Fibroblast of villous mesenchyme (primary cell): ENCODE results near the gene SATB2. TPM values are rescaled to one million over a fixed set of nuclear protein-coding genes. Genes with fewer than 3 reads are reported as not detected.

Source experiments
- DNase-seq: peaks from one replicate; pipeline ENCODE4 v3.0.0-alpha.2; 2010; ENCODE audit warnings: low read depth
- H3K4me3 ChIP-seq: 2 replicates; pipeline ENCODE4 v1.5.1; 2011; ENCODE audit warnings: low read depth, mild to moderate bottlenecking, low read length
- total RNA-seq: library from RNA; depleted of rRNA; stranded (reverse); fragments of >200 nt; gene quantifications from 2 replicates; pipeline ENCODE4 v1.2.3, GENCODE V29; 2012
- TF ChIP-seq, protein P1 (sequence below): IDR thresholded peaks from 2 replicates; pipeline ENCODE4 v1.5.1; 2012; ENCODE audit warnings: low read depth, mild to moderate bottlenecking, low read length; ENCODE audit not compliant: insufficient read depth

SATB2 gene
- total RNA-seq, 1 donor, result 13.0 TPM

DNA sequence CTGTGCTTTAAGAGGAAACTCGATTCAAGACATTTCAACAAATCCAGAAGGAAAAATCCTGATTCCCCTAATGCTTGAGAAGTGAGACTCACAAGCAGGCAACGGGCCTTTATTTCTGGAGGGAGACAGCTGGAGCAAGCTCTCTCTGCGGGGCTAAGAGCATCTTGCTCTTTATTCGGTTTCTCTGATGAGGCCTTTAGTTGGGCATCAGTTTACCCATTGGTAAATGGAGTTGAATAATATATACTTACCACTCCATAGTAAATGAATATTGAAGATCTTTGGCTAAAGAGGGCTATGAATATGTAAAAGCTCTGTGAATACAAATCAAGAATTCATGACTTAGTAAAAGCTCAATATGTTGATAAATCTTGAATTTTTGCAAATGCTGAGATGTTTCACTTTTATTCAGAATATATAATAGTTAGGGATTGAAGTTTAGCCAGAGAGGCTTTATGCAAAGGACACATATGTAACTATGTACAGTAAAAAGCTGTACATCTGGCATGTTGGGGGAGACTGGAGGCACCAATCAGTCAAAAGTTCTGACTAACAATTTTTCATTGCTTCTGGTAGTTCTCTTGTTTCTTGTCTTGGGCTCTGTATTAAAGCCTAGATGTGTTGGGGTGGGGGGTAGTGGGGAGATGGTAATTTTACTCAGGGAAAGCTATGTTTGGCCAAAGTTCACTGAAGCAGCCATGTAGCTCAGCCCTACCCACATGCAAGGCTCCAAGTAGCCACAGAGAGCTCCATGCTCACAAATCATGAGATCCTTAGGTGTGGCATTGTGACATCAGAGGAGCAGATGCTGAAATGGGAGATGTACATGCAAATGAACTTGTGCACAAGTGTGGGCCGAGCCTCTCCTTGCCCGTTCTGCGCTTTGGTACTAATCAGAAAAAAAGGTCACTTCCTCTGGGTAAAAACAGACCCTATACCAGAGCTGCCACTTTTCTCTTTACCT, 200.2 kb downstream of the SATB2 start:
- TF ChIP-seq, protein P1, sequence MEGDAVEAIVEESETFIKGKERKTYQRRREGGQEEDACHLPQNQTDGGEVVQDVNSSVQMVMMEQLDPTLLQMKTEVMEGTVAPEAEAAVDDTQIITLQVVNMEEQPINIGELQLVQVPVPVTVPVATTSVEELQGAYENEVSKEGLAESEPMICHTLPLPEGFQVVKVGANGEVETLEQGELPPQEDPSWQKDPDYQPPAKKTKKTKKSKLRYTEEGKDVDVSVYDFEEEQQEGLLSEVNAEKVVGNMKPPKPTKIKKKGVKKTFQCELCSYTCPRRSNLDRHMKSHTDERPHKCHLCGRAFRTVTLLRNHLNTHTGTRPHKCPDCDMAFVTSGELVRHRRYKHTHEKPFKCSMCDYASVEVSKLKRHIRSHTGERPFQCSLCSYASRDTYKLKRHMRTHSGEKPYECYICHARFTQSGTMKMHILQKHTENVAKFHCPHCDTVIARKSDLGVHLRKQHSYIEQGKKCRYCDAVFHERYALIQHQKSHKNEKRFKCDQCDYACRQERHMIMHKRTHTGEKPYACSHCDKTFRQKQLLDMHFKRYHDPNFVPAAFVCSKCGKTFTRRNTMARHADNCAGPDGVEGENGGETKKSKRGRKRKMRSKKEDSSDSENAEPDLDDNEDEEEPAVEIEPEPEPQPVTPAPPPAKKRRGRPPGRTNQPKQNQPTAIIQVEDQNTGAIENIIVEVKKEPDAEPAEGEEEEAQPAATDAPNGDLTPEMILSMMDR, result no peak
- no peak overlapping the region for H3K4me3 ChIP-seq
- DNase-seq, result no peak

DNA sequence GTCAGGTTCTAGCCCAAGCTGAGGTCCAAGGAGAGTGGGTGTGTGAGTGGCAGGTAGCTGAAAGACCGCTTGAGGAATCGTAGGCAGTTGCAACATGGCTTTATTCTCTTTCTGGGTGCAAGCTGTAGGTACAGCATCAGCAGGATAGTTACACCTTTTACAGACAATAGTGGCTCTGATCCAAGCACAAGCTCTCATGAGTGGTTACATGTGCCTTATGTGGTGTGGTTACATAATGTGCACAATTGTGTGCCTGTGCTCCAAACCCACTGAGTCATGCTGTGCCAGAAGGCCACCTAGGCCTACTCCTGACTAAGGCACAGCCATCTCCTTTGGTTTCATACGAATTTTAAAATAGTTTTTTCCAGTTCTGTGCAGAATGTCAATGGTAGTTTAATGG, 227.6 kb downstream of the SATB2 start:
- TF ChIP-seq, protein P1, result no peak
- no peak for DNase-seq
- no peak overlapping the region for H3K4me3 ChIP-seq

DNA sequence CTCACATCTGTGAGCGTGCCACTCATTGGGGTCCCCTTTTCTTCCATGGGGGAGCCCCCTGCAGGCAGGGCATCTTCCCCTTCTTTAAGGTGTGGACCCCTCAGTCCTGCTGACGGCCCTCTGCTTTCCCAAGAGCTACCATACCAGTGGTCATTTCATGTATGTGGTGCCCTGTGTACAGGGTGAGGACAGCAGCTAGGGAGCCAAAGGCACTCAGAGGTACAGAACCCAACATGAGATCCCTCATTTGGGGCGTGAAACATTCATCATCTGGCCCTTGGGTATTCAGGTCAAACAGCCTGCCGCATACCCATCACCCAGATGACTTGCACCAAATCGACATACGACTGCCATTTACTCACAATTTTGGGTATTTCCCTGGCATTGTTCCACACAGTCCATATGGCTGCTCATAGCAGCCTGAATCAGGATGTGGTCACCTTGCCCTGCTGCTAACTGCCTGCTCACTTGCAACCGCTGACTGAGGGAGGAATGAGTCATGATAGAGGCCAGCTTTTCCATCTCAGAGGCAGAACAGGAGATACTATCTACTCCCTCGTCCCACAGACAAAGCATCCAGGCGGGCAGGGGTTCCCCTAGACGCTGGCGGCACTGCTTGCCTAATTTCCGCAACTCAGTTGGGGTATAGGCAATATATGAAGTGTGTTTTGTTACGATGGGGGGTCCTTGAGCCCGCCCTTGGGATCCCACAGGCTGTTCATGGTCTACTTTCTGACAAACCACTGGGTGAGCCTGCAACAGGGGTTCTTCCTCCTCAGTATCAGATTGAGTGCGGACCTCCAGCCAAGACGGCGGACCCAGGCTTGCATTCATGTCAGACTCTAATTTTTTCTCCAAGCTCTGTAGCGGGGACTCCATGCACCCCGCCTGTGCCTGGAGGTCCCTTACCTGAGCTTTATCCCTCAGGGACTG, 228.6 kb downstream of the SATB2 start:
- DNase-seq, result peak; percentile 64
- TF ChIP-seq, protein P1, result no peak
- H3K4me3 ChIP-seq, result no peak overlapping the region

DNA sequence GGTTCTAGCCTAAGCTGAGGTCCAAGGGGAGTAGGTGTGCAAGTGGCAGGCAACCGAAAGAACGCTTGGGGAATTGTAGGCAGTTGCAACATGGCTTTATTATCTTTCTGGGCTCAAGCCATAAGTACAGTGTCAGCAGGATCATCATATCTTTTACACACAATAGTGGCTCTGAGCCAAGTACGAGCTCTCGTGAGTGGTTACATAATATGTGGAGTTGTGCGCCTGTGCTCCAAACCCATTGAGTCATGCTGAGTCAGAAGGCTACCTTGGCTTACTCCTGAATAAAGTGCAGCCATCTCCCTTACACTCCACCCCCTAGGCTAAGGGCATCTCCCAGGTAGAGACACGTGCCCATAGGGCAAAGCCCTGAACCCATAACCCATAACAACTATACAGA, 233.9 kb downstream of the SATB2 start:
- no peak for DNase-seq
- TF ChIP-seq, protein P1, result no peak
- H3K4me3 ChIP-seq, result no peak overlapping the region

DNA sequence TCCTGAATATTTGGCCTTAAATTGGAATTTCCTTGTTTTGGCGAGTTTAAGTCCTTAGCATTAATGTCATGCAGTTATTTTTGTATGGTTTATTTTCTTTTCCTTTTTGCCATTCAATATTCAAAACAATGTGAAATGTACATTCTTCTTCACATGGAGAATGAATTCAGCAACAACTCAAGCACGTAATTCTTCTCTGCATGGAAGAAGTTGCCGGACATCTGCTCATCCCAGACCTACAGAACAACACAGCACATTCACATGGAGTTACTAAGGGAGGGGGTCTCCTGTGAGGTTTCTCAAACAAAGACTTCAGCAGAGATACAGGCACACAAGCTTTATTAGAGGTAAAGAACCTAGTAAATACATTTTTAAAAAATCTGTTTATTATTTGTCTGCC, 236.8 kb downstream of the SATB2 start:
- DNase-seq, result no peak
- no peak overlapping the region for H3K4me3 ChIP-seq
- TF ChIP-seq, protein P1, result no peak

DNA sequence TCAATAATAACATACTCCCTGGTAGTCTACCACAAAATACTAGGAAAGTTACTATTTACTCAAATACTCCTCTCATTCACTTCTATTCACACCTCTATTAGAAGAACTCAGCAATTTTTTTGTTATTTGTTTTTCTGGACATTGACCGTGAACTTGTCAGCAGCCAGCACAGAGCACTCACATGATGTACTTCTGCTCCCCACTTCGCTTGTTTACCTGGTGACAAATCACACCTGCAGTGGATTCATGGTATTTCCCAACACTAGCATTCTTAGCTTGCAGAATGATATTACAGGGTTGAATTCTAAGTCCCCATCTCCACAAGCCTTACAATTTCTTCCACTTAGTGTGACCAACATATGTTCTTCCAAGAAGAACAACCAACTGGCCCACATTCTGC, 238.2 kb downstream of the SATB2 start:
- TF ChIP-seq, protein P1, result no peak
- DNase-seq, result no peak
- no peak overlapping the region for H3K4me3 ChIP-seq
